ENCODE measurements around the gene RBM25.
"Not testable (repeated sequence)": the region's sequence is repeated elsewhere in the genome, so short reads cannot be mapped to it uniquely, and the experiment has no call there.

The RBM25 gene

GRCh38 chr14:73168691-73169090 is 110.4 kb downstream of the RBM25 start:
- no peak for DNase-seq (ENCODE audit: low read depth in 3 of 3)

- DNase-seq (ENCODE audit: low read depth in 3 of 3) = not testable (repeated sequence)
Measured at GRCh38 chr14:73169855-73170254, 111.5 kb downstream of the RBM25 start.

GRCh38 chr14:73170686-73171085 is 112.4 kb downstream of the RBM25 start:
- DNase-seq (ENCODE audit: low read depth in 3 of 3) = no peak

GRCh38 chr14:73172500-73172899 is 114.2 kb downstream of the RBM25 start:
- DNase-seq (ENCODE audit: low read depth in 3 of 3) = no peak

GRCh38 chr14:73173092-73173735 is 114.9 kb downstream of the RBM25 start:
- no peak for DNase-seq (ENCODE audit: low read depth in 3 of 3)

Measured in stimulated activated CD4-positive, alpha-beta T cell treated with anti-CD3 and anti-CD28 coated beads, TNF-alpha, amount 100 ng/mL, for 4 hours (primary cell).